Astrocyte of the hippocampus (primary cell): ENCODE data around the gene PRR7.

Source experiments
- DNase-seq: peaks from one replicate; pipeline ENCODE4 v3.0.0; 2011; ENCODE audit warnings: low read depth, low spot score

PRR7 gene

GRCh38 chr5:177452688-177453638 lies 6.3 kb downstream of the PRR7 start:
- DNase-seq, result peak; percentile 63

DNA sequence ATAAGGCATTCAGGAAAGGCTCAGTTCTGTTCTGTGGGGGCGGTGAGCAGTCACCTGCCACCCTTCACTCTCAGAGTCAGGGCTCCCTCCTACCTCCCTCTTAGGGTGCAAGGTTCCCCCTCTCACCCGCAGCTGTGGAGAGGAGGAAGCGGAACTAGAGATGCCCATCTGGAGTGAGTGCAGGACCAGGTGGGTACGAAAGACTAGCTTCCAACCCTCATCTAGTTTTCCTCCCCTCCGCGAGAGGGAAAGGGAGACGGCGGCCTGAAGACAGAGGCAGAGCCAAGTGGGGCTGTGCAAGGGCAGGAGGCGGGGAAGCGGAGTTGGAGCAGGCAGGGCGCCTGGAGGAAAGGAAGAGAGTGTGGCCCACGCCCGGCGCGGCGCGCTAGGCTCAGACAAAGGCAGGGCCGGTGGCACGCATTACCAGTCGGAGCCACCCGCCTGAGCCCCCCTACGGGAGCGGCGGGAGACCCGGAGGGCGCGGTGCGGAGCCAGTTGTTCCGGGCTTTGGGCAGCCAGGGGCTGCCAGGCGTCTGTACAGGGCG lies 7.3 kb downstream of the PRR7 start:
- DNase-seq, result peak; percentile 66

DNA sequence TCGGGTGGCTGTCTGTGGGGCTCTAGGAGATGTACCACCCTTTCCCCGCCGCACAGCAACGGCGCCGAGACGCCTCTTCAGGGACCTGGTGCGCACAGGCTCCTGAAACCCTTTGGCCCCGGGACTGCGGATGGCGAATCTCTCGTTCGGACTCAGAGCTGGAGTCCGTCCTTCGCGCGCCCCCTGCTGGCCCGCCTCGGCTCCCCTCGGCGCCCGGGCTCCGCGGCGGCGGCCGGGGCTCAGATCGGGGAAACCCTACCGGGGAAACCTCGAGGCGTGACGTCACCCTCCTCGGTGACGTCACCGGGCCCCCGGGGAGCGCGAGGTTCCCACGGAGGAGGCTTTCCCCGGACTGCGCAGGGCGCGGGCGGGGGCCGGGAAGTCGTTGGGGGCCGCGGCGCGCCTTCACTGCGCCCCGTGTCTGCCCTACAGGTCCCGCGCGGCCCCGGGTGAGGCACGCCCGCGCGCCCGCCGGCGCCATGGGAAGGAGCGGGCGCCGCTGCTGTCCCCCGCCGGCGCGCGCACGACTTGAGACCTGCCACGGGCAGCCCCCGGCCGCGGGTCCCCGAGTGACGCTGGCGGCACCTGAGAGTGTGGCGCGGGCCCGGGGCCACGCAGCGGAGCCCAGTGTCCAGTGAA lies 7.9 kb downstream of the PRR7 start:
- peak; percentile 98 for DNase-seq

DNA sequence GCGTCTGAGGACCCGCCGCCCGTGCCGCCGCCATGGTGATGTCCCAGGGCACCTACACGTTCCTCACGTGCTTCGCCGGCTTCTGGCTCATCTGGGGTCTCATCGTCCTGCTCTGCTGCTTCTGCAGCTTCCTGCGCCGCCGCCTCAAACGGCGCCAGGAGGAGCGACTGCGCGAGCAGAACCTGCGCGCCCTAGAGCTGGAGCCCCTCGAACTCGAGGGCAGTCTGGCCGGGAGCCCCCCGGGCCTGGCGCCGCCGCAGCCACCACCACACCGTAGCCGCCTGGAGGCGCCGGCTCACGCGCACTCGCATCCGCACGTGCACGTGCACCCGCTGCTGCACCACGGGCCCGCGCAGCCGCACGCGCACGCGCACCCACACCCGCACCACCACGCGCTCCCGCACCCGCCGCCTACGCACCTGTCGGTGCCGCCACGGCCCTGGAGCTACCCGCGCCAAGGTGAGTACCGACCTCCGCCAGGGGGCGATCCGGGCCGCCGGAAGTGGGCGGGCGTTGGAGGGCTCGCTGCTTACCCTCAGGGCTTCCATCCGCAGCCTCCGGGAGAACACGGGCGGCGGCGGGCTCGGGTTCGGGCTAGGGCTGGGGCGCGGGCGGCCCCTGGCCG lies 8.5 kb downstream of the PRR7 start:
- DNase-seq, result peak; percentile 90

DNA sequence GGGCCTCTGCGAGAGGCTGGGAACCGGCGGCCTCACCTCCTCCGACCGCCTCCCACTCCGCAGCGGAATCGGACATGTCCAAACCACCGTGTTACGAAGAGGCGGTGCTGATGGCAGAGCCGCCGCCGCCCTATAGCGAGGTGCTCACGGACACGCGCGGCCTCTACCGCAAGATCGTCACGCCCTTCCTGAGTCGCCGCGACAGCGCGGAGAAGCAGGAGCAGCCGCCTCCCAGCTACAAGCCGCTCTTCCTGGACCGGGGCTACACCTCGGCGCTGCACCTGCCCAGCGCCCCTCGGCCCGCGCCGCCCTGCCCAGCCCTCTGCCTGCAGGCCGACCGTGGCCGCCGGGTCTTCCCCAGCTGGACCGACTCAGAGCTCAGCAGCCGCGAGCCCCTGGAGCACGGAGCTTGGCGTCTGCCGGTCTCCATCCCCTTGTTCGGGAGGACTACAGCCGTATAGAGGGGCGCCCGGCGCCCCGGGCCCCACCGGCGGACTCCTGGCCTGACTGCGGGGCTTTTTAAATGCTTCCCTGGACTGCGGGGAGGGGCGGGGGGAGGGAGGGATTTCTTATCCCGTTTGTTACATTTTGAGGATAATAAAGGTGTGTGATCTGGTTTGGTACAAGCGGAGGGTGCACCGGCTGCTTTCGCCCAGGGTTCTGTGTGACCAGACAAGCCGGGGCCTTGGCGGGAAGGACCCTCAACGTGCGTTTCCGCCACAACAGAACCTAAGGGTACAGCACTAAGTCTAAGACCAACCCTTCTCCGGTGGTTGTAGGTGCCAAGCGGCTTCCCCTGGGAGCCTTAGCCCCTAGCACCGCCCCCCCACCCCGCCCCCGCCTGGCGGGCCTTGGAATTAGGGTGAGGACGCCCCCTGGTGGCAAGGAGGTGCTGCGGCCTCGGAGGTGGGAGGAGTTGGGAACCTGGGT lies 9.3 kb downstream of the PRR7 start:
- DNase-seq, result peak; percentile 96

- DNase-seq, result no peak
These were observed 10.0 kb downstream of the PRR7 start for GRCh38 chr5:177456591-177456964.

GRCh38 chr5:177456976-177457851 lies 10.6 kb downstream of the PRR7 start:
- peak; percentile 98 for DNase-seq

DNA sequence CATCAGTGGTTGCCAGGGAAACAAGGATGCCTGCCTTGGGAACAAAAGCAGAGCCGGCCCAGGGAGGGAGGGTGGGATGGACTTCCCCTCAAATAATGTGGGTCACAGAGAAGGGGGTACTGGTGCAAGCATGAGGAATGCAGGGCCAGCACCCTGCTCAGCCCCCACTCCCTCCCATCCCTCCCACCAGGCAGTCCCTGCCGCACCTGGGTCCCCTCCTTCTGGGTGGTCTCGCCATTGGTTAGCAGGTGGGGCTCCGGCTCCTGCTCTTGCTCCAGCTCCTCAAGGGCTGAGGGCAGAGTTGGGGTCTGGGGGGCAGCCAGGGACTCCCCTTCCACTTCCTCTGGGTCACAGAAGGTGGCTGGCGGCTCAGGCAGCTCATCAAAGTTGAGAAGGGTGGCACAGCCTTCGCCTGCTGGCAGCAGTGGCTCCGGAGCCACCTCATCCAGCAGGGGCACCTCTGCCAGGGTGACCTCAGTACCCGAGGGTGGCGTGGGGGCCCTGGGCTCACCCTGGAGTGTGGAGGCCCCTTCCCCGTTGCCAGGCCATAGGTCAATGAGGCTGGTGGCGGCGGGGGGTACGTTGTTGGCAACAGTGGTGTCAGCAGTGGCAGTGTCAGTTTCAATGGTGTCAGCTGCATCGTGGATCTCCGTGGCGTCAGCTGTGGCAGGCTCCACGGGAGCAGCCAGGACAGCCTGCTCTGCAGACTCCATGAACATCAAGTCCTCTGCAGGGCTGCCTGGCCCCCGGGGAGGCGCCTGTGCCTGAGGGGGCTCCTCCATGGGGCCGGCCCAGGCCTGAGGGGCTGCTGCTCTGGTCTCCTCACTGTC lies 11.5 kb downstream of the PRR7 start:
- DNase-seq, result no peak

DNA sequence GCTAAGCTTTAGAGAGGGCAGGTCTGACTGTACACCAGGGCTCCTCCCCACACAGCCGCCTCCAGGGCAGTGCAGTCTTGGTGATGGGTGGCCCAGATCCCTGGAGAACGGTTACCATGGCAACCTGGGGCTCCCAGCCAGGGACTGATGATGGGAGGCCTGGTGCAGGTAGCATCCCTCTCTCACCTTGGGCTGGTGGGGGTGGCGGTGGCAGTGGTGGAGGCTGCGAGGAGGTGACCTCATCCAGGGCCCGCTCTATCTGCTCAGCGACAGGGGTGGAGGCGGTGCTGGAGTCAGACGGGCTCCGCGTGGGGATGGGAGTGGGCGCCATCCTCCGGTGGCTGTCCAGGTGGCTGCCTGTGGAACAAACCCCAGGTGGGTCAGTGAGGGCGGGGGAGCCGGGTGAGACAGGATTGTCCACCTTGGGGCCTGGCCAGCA lies 12.3 kb downstream of the PRR7 start:
- peak; percentile 55 for DNase-seq

DNA sequence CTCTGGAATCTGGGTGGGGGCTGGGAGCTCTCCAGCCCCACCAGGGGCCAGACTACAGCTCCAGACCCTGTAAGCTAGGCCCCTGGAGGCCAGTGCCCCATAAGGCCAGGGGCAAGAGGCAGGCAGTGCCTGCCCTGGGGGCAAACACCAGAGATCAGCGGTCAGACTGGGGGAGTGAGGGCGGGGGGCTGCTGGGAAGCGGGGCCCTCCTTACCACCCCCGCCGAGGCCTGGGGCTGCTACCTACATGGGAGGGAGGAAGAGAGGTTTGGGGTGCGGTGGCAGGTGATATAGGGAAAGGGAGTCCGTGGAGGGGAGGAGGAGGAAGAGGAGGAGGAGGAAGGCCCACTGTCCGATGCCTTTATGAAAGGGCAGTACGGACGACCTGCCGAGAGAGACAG lies 12.7 kb downstream of the PRR7 start:
- DNase-seq, result no peak

GRCh38 chr5:177459819-177460628 lies 13.4 kb downstream of the PRR7 start:
- DNase-seq, result no peak

GRCh38 chr5:177462021-177462670 lies 15.5 kb downstream of the PRR7 start:
- no peak for DNase-seq

GRCh38 chr5:177465044-177465443 lies 18.4 kb downstream of the PRR7 start:
- DNase-seq, result no peak

DNA sequence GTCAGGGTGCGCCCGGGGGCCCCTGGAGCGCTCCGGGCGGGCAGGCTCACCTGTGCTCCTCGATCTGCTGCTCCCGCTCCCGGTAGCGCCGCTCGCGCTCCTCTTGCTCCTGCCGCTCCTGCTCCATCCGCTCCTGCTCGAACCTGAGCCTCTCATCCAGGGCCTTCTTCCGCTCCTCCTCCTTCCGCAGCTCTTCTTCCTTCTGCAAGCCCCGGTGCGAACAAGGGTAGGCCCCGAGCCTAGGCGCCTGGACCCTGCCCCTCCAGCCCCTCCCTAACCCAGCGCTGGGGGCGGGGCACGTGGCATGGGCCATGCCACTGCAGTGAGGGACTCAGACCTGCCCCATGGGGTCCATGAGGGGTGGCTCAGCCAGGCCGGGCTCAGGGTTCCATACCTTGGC lies 20.2 kb downstream of the PRR7 start:
- no peak for DNase-seq

DNA sequence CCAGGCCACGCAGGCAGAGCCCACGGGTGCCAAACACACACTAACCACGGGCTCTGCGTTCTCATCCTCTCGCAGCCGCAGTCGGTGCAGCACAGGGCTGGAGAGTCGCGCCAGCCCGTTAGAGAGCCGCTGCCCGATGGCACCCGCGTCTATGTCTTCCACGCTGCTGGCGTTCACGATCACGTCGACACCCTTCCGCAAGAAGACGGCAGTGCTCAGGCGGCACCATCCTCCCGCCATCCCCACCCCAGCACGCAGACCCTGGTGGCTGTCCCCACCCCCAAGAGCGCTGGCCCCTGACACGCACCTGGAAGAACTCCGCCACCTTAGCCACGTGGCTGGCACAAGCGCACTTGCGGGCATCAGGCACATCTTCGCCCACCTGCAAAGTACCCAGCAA lies 20.8 kb downstream of the PRR7 start:
- DNase-seq, result no peak

GRCh38 chr5:177468329-177468684 lies 21.7 kb downstream of the PRR7 start:
- no peak for DNase-seq

GRCh38 chr5:177468685-177469628 lies 22.3 kb downstream of the PRR7 start:
- DNase-seq, result peak; percentile 81
